Measurements from ENCODE around the gene TTBK2. TPM values are rescaled to one million over a fixed set of nuclear protein-coding genes. Genes with fewer than 3 reads are reported as not detected.
"Not testable (repeated sequence)": the region's sequence is repeated elsewhere in the genome, so short reads cannot be mapped to it uniquely, and the experiment has no call there.

TTBK2 gene
- 34.7 TPM for total RNA-seq

DNA sequence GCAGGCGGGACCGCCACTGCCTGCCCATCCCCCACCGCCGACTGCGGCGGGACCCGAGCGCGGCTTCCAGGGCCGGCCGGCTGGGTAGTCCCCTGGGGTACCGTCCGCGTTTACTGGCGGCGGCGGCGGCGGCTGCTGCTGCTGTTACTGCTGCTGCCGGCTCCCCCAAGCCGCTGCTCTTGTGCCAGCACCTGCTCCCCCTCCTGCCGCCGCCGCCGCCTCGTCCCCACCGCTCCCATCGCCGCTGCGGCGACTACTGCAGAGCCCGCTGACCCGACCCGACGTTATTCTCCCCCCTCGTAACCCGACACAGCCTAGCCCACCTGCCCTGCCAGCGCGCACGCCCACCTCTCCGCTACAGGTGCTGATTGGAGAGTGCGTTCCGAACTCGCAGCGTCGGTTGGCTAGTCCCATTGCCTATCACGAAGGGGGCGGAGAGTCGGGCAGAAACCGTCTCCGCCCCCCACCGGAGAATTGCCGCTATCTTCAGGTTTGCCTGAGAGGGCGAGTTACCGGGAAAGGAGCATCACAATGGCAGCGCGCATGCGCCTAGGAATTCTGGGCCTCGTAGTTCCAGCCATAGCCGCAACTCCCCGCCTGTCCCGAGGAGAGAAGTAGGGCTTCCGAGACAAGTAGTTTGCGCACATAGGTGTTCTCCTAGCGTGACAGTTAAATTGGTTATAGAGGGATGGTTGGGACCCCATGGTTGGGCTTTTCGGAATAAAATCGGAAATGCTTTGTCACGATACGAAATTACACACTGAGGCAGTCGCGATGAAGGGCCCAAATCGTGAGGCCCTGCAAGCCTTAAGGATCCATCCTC is at the start of gene TTBK2:
TSS of gene TTBK2 (minus strand) at position 260 of the 823 bp plus-strand sequence. CDS start 42,161 bp downstream, outside the sequence.
- intact Hi-C loops (cut with DNase I) = no loop called here
- DNase-seq (ENCODE audit: low spot score) = peak; percentile 99

DNA sequence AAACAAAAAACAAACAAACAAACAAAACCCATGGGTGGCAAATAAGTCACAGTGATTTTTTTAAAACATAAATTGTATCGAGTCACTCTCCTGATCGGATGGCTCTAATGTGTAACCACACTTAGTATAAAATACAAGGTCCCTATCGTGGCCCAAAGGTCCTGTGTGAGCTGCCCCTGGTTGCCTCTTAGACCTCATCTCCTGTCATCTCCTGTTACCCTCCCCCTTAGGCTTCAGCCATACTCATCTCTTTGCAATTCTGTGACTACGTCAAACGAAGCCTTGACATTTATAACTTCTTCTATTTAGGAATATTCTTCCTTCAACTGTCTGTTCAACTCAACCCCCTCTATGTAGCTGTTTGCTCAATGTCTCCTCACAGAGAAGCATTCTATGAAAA is 43.9 kb upstream of the TTBK2 start:
- intact Hi-C loops (cut with DNase I) = no loop called here
- DNase-seq (ENCODE audit: low spot score) (no peak), ATAC-seq (no peak)

More for the DNA sequence above, at the start of gene TTBK2:
- ATAC-seq = peak; percentile 99

DNA sequence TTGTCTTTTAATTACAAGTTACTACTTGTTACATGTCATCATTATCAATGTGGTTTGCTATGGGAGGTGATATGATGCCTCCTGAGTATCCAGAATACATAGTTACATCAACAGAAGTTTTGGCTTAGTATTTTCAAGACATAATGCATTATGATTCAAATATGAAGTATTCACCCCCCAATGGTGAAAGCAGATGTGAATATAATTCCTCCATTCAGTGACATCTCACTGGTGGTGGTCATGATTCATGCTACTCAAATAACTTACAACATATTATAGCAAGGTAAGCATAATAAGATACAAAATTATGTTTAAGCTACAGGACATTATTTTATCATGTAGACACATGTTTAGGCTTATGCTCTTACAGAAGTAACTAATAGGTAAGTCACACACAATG is 34.9 kb upstream of the TTBK2 start:
- intact Hi-C loops (cut with DNase I) = no loop called here
- ATAC-seq (no peak), DNase-seq (ENCODE audit: low spot score) (no peak)

DNA sequence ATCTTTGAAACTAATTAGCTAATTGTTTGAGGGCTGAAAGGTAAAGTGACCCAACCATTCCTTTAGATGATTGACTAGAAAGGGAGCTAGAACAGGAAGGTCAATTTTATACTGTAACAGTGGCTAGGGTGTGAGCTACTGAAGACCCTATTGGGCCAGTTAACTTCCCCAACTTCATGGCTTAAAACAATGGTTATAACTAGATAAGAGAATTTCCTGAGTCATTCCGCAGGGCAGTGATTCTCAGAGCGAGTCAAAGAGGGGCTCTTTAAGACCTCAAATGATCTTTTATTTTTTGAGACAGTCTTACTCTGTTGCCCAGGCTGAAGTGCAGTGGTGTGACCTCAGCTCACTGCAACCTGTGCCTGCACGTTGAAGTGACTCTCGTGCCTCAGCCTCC is 33.7 kb upstream of the TTBK2 start:
- intact Hi-C loops (cut with DNase I) = no loop called here
- no peak for DNase-seq (ENCODE audit: low spot score)
- no peak for ATAC-seq

DNA sequence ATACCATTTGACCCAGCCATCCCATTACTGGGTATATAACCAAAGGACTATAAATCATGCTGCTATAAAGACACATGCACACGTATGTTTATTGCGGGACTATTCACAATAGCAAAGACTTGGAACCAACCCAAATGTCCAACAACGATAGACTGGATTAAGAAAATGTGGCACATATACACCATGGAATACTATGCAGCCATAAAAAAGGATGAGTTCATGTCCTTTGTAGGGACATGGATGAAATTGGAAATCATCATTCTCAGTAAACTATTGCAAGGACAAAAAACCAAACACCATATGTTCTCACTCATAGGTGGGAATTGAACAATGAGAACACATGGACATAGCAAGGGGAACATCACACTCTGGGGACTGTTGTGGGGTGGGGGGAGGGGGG is 28.3 kb upstream of the TTBK2 start:
- ATAC-seq; intact Hi-C loops (cut with DNase I); DNase-seq (ENCODE audit: low spot score): not testable (repeated sequence)

DNA sequence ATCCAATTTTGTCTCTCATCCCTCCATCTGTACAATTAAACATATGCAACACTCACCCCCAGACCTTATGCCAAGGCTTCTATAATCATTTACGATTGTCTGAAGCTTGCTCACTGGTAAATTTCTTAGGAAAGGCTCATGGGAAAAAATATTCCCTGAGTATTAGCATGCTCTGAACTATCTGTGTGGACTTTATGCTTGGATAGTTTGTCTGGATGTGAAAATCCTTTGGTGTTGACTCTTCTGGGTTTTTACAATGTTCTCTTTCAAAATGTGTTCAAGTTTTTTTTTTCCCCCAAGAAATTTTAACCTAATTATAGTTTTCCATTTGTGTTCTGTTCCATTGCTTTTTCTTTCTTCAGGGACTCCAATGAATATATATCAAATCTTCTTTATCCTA is 19.9 kb upstream of the TTBK2 start:
- DNase-seq (ENCODE audit: low spot score) (no peak), ATAC-seq (no peak)
- intact Hi-C loops (cut with DNase I) = no loop called here

DNA sequence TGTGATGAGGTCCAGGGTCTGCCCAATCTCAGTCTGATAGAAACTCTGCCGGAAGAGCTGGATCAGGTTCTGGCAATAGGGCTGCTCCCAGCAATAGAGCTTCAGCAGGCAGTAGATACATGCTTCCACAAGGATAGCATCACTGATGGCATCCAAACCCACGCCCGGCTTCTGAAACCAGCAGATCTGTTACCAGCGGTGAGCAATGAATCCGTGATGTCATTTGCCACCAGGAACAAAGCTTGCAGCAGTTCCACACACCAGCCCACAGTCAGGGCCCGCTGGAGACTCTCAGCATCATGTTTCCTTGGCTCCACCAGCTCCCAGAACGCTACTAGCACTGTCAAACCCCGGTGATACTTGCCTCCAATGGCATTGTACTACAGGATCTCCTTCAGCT is 19.3 kb upstream of the TTBK2 start:
- DNase-seq (ENCODE audit: low spot score) (no peak), ATAC-seq (no peak)
- intact Hi-C loops (cut with DNase I) = no loop called here

DNA sequence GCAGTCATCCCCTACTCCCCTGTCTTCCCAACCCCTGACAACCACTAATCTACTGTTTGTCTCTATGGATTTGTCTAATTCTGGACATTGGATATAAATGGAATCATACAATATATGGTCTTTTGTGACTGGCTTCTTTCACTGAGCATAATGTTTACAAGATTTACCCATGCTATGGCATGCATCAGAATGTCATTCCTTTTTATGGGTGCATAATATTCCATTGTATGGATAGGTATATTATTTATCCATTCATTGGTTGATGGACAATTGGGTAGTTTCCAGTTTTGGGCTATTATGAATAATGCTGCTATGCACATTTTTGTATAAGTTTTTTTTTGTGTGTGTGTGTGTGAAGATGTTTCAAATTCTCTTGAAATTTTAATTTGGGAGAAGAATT is 16.6 kb upstream of the TTBK2 start:
- DNase-seq (ENCODE audit: low spot score) = no peak
- ATAC-seq = no peak
- intact Hi-C loops (cut with DNase I) = no loop called here

DNA sequence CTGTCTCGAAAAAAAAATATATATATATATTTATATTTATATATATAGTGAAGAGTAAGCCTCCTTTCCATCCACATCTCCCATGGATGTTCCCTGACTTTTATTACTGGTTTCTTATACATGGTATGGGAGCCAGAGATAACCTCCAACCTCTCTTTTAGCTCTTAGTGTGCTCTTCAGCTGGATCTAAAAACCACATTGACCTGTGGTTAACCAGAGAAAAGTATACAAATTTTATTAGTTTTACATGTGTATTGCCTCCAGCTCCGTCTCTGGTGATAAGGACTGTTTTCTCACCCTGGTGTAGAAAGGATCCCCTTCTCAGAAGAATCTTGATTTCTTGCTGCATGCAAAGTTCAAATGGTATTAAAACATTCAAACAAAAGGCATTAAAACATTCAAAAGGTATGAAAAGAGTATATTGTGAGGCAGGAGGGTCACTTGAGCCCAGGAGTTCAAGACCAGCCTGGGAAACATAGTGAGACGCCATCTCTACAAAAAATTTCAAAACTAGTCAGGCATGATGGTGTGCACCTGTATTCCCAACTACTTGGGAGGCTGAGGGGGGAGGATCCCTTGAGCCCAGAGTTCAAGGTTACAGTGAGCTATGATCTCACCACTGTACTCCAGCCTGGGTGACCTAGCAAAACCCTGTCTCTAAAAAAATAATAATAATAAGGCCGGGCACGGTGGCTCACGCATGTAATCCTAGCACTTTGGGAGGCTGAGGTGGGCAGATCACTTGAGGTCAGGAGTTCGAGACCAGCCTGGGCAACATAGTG is 13.5 kb upstream of the TTBK2 start:
- intact Hi-C loops (cut with DNase I) = no loop called here
- ATAC-seq = no peak
- no peak for DNase-seq (ENCODE audit: low spot score)

DNA sequence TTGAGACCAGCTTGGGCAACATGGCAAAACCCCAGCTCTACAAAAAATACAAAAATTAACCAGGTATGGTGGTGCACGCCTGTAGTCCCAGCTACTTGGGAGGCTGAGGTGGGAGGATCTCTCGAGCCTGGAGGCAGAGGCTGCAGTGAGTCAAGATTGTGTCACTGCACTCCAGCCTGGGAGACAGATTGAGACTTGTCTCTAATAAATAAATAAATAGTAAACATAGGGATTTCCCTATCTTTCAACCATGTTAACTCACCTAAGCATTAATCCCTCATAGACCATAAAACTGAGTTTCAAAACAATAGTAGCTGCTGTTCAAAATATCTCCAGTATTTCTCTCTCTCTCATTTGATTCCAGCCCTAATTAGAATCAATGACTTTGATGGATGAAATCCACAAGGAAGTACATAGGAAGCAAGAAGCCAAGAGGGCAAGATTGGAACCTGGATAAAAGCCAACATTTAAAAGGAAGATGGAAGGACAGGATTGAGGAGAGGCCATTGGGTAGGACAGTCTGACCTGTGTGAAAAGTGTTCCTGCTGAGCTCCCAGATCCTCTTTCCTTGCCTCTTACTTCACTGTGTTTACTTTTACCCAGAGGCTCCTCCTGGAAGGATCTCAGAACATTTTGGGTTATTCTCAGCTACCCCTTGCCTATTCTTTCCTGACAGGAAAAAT is 12.4 kb upstream of the TTBK2 start:
- ATAC-seq (no peak), DNase-seq (ENCODE audit: low spot score) (no peak)
- intact Hi-C loops (cut with DNase I) = no loop called here

DNA sequence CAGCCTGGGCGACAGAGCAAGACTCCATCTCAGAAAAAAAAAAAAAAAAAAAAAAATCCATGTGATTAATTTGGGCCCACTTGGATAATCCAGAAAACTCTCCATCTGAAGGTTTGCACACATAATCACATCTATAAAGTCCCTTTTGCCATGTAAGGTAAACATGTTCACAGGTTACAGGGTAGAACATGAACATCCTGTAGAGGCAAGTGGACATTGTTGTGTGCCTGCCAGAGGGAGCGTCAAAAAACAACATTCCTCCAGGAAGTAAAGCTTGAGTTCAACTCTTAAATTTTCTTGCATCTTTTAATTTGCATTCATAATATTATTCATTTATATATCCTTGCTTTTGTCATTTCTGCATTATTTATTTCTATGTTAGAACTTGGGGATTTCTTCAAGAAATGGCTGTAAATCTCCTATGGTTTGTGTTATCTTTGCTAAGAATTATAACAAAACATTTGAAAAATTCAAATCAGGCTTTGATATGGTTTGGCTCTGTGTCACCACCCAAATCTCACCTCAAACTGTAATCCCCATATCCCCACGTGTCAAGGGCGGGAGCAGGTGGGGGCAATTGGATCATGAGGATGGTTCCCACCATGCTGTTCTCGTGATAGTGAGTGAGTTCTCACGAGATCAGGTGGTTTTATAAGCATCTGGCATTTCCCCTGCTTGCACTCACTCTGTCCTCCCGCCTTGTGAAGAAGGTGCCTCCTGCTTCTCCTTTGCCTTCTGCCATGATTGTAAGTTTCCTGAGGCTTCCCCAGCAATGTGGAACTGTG is 11.3 kb upstream of the TTBK2 start:
- DNase-seq (ENCODE audit: low spot score) = no peak
- intact Hi-C loops (cut with DNase I) = no loop called here
- ATAC-seq = no peak

DNA sequence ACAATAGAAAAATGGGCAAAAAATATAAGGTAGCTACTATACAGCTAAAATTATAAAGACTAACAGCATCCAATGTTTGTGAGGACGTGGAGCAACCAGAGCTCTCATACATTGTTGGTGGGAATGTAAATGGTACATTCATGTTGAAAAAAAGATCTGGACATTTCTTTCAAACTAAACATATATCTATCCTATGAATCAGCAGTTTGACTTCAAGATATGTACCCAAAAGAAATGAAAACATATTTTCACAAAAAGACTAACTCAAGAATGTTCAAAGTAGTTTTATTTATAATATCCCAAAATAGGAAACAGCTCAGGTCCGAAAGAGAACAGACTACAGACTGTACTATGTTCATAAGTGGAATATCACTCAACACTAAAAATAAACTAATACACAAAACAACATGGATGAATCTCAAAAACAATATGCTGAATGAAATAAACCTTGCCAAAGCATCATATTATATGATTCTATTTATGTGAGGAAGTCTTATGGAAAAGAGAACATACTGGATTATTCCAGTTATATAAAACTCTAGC is 8.8 kb upstream of the TTBK2 start:
- DNase-seq (ENCODE audit: low spot score) (no peak), ATAC-seq (no peak)
- intact Hi-C loops (cut with DNase I) = no loop called here

DNA sequence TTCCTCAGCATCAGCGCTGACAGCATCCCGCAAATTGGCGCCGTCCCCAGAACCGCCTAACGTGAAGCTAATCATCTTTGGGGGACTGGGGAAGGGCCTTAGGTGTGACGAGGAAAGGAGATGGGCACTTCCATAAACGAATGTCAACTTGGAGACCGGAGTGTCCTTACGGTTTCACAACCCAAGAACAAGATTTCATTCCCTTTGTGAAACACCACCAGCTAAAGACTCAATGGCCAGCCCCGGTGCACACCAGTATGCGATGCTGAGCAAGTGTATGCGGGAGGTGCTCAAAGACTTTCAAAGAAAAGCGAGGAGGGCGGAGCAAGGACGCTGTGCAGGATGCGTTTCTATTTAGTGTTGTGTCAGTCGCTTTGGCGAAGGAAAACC is 759 bp upstream of the TTBK2 start:
- ATAC-seq (peak; percentile 42), DNase-seq (ENCODE audit: low spot score) (peak; percentile 69)
- intact Hi-C loops (cut with DNase I) = no loop called here

DNA sequence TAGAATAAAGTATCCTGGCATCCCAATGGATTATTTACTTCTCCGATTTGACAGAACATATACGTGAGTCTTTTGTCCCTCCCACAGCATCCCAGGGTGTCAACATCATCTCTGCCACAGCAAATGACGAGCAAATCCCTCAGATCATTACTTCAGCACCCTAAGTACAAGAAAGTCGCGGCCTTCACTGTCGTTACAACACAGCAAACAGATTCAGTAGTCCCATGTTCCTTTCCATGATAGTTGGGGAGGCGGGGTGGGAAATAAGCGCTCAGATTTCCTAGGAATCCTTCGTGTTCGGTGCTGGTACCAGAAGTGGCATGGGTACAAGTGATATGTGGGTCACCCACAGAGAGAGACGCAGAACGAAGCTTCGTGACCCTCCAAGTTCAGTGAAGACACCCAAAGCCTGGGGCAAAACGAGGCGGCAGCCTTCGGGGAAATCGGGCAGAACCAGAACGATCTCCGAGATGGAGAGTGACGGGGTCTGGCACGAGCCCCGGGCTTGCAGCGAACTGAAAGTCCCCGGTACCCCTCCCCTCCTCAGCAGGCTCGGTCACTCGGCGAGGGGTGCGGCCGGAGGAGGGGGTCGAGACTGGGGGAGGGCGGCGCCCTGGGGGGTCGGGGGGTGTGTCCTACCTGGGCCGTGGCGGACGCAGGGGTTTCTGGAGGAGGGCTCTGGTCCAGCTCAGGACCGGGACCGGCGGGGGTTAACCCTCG is 619 bp downstream of the TTBK2 start:
- intact Hi-C loops (cut with DNase I) = no loop called here
- ATAC-seq (peak; percentile 18), DNase-seq (ENCODE audit: low spot score) (peak; percentile 75)

DNA sequence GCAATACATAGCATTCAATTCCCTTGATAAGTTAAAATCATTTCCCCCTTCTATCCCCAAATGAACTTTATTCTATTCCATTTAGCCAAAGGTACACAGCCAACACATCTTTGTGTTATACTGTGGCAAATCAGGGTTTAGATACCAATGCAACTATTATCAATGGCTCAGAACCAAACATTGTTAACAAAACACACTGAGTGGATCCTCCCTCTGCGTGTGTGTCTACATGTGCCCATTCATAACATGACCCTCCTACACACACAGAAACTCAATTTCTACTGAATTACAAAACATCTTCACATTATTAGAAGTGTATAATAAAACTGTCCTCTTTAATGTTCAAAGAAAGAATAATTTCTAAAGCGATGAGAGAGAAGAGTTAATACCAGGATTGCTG is 1.3 kb downstream of the TTBK2 start:
- ATAC-seq (no peak), DNase-seq (ENCODE audit: low spot score) (no peak)
- intact Hi-C loops (cut with DNase I) = no loop called here

DNA sequence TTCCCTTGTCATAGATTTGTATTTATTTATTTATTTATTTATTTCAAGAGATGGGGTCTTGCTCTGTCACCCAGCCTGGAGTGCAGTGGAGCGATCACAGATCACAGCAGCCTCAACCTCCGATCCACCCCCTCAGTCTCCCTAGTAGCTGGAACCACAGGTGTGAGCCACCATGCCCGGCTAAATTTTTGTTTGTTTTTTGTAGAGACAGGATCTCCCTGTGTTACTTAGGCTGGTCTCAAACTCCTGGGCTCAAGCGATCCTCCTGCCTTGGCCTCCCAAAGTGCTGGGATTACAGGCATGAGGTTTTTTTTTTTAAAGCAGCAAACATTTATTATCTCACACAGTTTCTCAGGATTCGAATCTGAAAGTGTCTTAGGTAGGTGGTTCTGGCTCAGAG is 2.5 kb downstream of the TTBK2 start:
- ATAC-seq = no peak
- no peak for DNase-seq (ENCODE audit: low spot score)
- intact Hi-C loops (cut with DNase I) = no loop called here

DNA sequence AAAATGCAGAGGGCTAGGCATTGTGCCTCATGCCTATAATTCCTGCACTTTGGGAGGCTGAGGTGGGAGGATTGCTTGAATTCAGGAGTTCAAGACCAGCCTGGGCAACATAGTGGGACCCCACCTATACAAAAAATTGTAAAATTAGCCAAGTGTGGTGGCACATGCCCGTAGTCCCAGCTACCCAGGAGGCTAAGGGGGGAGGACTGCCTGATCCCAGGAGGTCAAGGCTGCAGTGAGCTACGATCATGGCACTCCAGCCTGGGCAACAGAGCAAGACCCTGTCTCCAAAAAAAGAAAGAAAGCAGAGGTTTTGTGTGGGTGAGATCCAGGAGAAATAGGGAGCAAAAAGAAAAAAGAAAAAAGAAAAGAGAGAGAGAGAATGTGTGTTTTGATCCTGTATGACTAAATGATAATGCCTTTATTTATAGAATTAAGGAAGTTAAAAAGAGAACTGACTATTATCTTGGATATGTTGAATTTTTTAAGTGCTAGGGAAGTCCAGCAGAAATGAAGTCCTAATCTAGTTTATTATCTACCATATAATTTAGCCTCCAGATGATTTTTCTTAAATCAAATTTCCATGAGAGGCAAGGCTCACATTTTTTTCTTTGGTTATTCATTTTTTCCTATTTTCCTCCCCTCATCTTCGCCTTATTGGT is 4.8 kb downstream of the TTBK2 start:
- ATAC-seq = no peak
- intact Hi-C loops (cut with DNase I) = no loop called here
- DNase-seq (ENCODE audit: low spot score) = no peak
